ENCODE data around the gene LARGE1.

LARGE1 gene

GRCh38 chr22:33812360-33812977 is 107.8 kb downstream of the LARGE1 start:
- DNase-seq: no peak

DNA sequence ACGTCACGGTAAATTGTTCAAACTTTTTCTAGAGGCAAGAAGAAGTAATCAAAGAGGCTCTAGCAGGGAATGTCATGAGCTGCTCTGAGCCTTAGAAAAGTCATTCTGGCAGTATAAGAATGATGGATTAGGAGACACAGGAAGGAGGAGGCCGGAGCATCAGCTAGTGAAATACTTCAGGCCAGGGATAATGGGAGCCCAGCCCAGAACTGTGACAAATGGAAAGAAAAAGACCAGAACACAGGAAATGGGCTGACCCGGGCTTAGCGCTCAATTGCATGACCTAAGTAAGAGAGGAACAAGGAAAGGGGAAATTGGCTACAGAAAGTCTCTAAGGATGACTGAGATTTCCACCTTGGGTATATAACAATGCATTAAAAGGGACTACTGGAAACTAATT is 108.6 kb downstream of the LARGE1 start:
- no peak for DNase-seq

GRCh38 chr22:33811208-33811607 is 109.1 kb downstream of the LARGE1 start:
- no peak for DNase-seq

DNA sequence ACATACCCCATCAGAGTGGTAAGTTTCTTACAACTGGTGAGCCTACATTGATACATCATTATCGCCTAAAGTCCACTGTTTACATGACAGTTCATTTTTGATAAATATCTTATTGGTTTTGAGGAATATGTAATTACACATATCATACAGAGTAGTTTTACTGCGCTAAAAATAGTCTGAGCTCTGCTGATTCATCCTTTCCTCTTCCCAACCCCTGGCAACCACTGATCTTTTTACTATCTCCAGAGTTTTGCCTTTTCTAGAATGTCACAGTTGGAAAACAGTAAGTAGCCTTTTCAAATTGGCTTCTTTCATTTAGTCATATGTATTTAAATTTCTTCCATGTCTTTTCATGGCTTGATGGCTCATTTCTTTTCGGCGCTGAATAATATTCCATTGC is 112.8 kb downstream of the LARGE1 start:
- DNase-seq: no peak

DNA sequence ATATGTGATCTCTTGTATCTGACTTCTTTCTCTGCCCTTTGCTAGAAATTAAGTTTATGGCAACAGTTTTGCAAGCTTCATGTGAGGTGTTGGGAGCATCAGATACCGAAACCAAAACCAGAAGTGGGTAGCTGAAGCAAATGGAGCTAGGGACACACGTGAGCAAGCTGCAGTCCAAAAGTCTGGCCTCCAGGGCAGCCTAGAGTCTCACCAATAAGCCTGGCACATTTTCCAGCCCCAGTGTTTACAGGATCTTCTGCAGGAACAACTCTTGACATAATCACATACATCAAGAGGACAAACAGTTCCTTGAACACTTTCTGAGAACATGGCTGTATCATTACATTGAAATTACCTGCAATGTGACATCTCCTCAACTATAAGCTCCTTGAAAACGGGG is 114.1 kb downstream of the LARGE1 start:
- DNase-seq: no peak

DNA sequence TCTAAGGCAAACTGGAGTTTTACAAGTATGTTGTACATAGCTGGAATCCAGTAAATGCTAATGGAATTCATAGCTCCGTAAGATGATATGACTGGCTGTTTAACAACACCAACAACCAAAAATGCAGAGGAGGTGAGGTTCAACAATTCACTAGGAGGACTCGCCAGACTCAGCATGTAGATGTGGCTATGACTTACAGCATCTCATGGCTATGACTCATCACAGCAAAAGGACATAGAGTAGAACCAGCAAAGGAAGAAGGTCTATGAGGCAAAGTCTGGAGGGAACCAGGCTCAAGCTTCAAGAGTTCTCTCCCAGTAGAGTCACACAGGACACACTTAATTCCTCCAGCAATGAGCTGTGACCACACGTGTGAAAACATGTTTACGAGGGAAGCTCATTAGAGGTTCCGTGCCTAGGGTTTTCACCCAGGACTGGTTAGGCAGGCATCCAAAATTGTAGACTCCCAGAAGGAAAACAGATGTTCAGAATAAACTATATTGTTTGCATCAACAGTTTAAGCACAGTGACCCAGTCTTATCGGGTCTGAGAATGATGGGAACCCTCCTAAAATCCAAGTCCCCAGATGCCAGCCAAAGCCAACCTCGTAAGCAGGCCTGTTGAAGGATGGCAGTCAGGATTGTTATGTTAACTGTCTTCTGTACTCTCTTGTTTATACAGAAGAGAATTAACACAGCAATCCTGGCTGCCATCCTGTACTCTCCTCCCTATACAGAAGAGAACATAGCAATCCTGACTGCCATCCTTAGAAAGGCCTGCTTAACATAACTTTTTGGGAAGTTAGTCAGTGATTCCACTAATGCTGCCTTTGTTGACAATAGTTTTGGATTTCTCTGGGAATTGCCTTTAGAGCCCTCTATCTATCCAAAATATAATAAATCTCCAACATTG is 116.6 kb downstream of the LARGE1 start:
- DNase-seq: no peak

GRCh38 chr22:33798401-33798800 is 121.9 kb downstream of the LARGE1 start:
- DNase-seq: no peak

DNA sequence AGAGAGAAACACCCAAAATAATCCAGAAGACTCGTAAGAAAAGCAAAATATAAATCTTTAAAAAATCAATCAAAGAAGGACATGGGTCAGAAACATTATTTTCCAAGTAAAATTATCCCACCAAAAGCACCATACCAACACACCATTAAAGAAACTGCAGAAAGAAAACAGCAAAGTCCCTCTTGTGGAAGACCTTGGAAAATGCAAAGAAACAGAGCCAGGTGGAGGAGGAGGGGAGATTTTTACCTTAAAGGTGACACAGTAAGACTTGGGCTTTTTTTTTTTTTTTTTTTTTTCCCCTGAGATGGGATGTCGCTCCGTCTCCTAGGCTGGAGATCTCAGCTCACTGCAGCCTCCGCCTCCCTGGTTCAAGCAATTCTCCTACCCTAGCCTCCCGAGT is 123.8 kb downstream of the LARGE1 start:
- no peak for DNase-seq

DNA sequence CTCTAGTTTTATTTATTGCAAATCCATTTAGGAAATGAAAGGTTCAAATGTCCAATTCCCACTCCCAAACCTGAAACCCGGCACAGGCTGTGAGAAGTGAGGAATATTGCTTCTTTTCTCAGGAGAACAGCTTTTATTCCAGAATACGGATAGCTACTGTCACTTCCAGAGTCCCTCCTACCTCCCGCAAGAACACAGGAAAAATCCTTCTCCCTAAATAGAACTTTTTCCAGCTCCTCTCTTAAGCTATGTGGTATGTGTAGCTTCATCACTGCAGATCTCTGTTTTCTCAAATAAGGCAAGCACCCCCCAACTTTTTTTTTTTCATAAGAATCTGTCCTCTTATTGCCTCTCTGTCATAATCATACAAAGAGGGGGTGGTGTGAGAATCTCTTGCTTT is 126.8 kb downstream of the LARGE1 start:
- DNase-seq: no peak

DNA sequence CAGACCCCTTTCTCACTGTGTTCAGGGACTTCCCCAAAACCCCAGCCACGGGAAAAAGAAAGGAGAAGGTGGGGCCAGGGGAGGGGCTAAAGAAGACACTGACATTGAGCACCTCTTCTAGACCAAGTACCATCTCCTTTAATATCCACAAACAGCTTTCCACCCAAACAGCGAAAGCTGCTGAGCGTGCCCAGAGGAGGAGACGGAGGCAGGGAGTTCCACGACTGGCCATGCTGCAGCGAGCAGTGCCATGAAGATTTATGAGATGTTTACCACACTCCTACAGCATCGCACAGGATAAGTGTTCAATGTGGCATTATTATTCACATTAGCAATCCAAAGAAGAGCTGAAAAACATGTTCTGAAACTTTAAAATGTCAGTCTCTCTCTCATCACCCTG is 127.4 kb downstream of the LARGE1 start:
- no peak for DNase-seq

DNA sequence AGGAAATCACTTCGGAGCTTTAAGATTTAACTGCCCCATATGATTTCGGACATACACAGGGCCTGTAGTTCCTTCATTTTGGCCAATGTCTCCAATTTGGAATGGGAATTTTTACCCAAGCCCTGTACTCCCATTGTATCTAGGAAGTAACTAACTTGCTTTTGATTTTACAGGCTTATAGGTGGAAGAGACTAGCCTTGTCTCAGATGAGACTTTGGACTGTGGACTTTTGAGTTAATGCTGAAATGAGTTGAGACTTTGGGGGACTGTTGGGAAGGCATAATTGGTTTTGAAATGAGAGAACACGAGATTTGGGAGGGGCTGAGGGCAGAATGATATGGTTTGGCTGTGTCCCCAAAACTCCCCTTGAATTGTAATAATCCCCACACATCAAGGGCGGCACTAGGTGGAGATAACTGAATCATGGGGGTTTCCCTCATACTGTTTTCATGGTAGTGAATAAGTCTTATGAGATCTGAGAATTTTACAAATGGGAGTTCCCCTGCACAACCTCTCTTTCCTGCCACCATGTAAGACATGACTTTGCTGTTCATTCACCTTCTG is 130.5 kb downstream of the LARGE1 start:
- no peak for DNase-seq

DNA sequence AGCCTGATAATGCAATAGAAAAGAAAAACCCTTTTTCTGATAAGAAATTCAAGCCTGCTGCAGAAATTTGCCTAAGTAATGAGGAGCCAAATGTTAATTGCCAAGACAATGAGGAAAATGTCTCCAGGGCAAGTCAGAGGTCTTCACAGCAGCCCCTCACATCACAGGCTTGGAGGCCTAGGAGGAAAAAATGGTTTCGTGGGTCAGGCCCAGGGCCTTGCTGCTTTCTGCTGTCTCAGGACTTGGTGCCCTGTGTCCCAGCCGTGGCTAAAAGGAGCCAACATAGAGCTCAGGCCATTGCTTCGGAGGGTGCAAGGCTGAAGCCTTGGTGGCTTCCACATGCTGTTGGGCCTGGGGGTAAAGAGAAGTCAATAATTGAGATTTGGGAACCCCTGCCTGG is 131.3 kb downstream of the LARGE1 start:
- DNase-seq: no peak

DNA sequence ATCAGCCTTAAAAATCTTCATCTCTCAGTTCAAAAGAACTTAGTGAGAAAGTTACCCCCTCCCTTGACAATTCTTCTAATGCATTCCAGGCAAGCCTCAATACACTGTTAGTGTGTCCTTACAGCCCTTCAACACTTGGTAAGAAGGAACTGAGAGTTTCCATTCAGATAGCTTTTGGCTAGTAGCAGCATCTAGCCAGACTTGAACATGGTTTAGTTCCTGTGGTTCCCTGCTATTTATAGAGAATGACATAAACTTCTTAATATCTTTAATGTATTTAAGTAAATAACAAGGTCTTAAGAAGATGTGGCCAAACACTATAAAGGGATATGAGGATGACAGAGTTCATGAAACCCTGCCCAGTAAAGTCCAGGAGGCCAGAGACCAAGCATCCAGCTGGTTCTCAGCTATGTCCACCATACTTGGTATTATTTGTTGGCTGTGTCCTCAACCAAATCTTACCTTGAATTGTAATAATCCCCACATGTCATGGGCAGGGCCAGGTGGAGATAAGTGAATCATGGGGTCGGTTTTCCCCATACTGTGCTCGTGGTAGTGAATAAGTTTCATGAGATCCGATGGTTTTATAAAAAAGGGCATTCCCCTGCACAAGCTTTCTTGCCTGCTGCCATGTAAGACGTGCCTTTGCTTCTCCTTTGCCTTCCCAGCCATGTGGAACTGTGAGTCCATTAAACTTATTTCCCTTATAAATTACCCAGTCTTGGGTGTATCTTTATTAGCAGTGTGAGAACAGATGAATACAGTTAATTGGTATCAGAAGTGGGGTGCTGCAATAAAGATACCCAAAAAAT is 132.4 kb downstream of the LARGE1 start:
- DNase-seq: no peak

- DNase-seq: no peak
Observed at GRCh38 chr22:33786149-33786548, 134.1 kb downstream of the LARGE1 start.

GRCh38 chr22:33785283-33785968 is 134.8 kb downstream of the LARGE1 start:
- no peak for DNase-seq

- no peak for DNase-seq
Observed at GRCh38 chr22:33781411-33781810, 138.9 kb downstream of the LARGE1 start.

GRCh38 chr22:33780531-33781136 is 139.6 kb downstream of the LARGE1 start:
- DNase-seq: no peak

DNA sequence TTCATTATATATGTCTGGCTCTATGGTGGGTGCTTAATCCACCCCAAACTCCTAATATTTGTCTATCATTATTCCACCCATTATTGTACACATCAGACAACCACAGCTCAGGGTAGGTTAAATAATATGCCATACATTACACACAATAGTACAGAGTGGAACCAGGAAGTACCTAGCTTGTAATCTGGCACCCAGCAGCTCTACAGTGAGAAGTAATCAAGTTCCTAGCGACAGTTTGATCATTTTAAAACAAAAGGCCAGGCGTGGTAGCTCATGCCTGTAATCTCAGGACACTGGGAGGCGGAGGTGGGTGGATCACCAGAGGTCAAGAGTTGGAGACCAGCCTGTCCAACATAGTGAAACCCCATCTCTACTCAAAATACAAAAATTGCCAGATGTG is 141.0 kb downstream of the LARGE1 start:
- no peak for DNase-seq

DNA sequence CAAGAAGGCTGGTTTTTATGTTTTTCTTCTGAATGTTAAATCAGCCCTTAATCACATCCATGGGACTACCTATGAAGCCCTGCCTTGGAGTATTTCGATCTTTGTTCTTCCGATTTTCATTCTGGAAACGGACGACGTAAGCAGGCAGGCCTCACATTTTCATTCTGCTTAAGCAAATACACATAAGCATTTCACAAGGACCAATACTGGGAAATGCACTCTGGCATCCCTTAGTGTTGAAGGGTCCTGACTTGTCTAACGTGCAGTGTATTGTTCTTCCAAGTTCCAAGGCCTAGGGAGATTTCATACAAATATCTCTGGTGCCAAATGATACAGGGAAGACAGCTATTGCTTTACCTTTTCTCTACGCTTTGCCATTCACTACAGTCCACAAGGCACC is 143.8 kb downstream of the LARGE1 start:
- no peak for DNase-seq

DNA sequence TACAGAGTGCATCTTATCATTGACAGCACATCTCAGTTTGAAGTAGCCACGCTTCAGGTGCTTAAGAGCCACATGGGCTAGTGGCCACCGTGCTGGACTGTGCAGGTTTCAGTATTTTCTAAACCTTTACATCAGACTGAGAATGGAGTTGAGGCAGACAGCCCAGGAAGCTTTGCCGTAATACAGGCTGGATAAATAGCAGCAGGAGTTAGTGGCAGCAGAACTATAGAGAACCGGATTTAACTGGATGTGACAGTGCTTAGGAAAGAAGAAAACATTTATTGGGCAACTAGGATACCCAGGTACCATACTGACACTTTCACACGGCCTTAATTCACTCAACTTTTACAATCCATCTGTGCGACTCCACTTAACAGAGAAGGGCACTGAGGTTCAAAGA is 145.5 kb downstream of the LARGE1 start:
- no peak for DNase-seq

- no peak for DNase-seq
Observed at GRCh38 chr22:33772745-33773144, 147.5 kb downstream of the LARGE1 start.

GRCh38 chr22:33771136-33771535 is 149.1 kb downstream of the LARGE1 start:
- no peak for DNase-seq

Data from SIG-M5 (cell line).